T47D (cell line): ENCODE results near the gene OR5K1.

Experiments
- DNase-seq, 2 experiments: peaks; one replicate each; pipeline versions ENCODE4 v3.0.0 to v3.0.0-alpha.2; 2011 to 2012; ENCODE audit warnings: low read depth in 1 of 2, low spot score in 1 of 2
- JUND ChIP-seq: IDR thresholded peaks from 2 replicates; pipeline ENCODE4 v1.6.1; 2012; ENCODE audit warnings: low read depth
- in situ Hi-C: cut with HindIII; loops from 2 replicates; pipeline ENCODE4 v1.10.0; 2016; ENCODE audit warnings: low sequenced_read_pairs, low pct_unique_long_range_greater_than_20kb

Gene OR5K1

GRCh38 chr3:98462901-98463300 is at the start of gene OR5K1:
Gene OR5K1 (plus strand): TSS chr3:98463201. CDS start chr3:98469577, 6,376 bp downstream.
- in situ Hi-C loops, result no loop called here
- TF ChIP-seq JUND, result no peak

GRCh38 chr3:98432575-98432974 is 30.4 kb upstream of the OR5K1 start:
- TF ChIP-seq JUND, result no peak
- in situ Hi-C loops, result no loop called here

More at GRCh38 chr3:98462901-98463300, at the start of gene OR5K1:
- no peak for DNase-seq

GRCh38 chr3:98433764-98434163 is 29.2 kb upstream of the OR5K1 start:
- in situ Hi-C loops, result no loop called here
- TF ChIP-seq JUND, result no peak
- DNase-seq, result no peak

More at GRCh38 chr3:98432575-98432974, 30.4 kb upstream of the OR5K1 start:
- DNase-seq, result no peak

GRCh38 chr3:98434412-98434811 is 28.6 kb upstream of the OR5K1 start:
- in situ Hi-C loops, result no loop called here
- no peak for DNase-seq
- no peak for TF ChIP-seq JUND

- TF ChIP-seq JUND, result no peak
- in situ Hi-C loops, result no loop called here
- DNase-seq, result no peak
Observed at GRCh38 chr3:98440283-98440682, 22.7 kb upstream of the OR5K1 start.

GRCh38 chr3:98445949-98446406 is 17.0 kb upstream of the OR5K1 start:
- TF ChIP-seq JUND, result no peak
- in situ Hi-C loops, result no loop called here
- DNase-seq, result no peak

- in situ Hi-C loops, result no loop called here
- TF ChIP-seq JUND, result no peak
- DNase-seq, result no peak
Observed at GRCh38 chr3:98449606-98450193, 13.3 kb upstream of the OR5K1 start.

GRCh38 chr3:98450372-98450771 is 12.6 kb upstream of the OR5K1 start:
- in situ Hi-C loops, result no loop called here
- DNase-seq, result no peak
- no peak for TF ChIP-seq JUND

- in situ Hi-C loops, result no loop called here
- no peak for TF ChIP-seq JUND
- DNase-seq, result no peak
Observed at GRCh38 chr3:98453827-98454226, 9.2 kb upstream of the OR5K1 start.

- TF ChIP-seq JUND, result no peak
- in situ Hi-C loops, result no loop called here
- DNase-seq, result no peak
Observed at GRCh38 chr3:98454929-98455328, 8.1 kb upstream of the OR5K1 start.

- DNase-seq, result no peak
- in situ Hi-C loops, result no loop called here
- no peak for TF ChIP-seq JUND
Observed at GRCh38 chr3:98457543-98457942, 5.5 kb upstream of the OR5K1 start.

GRCh38 chr3:98460220-98460619 is 2.8 kb upstream of the OR5K1 start:
- in situ Hi-C loops, result no loop called here
- no peak for TF ChIP-seq JUND
- DNase-seq, result no peak

- no peak for TF ChIP-seq JUND
- in situ Hi-C loops, result no loop called here
- peak in 1 of 2 experiments; percentile 31 for DNase-seq
Observed at GRCh38 chr3:98482717-98483482, 19.9 kb downstream of the OR5K1 start.
